GM21528 (cell line): ENCODE results near the gene RPL27A.

ENCODE experiments used
- ATAC-seq: cut with Tn5 transposase; IDR thresholded peaks from one replicate; pipeline ENCODE4 v1.9.1; 2021; ENCODE audit warnings: mild to moderate bottlenecking, moderate library complexity; ENCODE audit not compliant: unreplicated experiment, low FRiP score

Gene RPL27A

DNA sequence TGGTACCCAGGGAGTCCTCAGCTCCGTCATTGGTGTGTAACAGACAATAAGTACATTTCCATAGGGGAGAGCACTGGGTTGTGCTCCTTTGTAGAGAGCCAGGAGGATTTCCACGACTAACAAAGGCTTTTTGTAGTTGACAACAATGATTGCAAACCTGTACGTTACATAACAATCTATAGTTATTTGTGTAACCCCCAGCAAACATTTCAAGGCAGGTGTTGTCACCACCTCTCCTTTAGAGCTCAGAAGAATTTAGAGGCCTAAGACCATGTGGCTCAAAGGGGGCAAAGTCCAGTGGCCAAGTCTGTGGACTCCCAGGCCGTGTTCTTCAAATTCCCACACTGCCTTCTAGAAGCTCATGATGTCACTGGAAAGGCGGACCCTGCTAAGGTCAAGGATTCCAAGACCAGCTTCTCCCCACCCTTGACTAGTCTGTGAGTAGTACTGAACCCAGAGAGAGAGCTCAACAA, 15.8 kb downstream of the RPL27A start:
- ATAC-seq = no peak

DNA sequence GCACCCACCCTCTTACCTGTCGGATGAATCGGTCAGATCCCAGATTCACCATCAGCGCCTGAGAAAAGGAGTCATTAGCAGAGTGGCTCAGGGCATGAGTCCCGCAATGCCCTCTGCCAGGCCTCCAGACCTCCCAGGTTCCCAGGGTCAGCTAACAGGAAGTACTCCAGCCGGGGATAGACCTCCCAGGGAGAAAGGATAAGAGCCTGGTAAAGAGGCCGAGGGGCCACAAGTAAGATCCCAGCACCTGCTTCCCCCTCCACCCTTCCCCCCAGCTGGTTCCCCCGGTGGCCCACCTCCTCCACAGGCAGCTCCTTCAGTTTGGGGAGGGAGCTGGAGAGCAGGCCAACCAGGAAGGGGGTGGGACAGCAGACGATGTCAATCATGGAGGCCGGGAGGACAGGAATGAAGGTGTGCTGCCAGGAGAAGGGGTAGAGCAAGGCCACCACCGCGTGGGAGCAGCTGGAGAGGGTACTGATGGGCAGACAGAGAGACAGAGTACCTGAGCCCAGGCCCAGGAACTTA, 16.4 kb downstream of the RPL27A start:
- no peak for ATAC-seq

DNA sequence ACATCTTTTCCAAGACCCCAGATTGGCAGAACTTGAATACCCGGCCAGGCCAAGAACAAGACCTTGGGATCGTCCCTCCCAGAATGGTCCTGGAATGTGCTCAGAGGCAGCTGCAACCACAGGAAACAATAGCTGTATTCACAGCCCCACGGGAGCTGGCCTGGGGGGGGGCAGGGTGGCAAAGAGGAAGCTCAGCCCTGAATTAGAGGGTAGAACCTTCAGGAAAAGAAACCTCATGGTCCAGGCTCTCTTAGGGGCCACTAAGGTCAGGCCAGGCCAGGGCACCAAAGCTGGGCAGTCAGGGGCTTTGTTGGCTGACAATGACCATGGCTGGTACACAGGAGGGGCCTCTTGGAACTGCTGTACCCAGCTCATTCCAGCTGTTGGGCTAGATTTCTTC, 17.3 kb downstream of the RPL27A start:
- no peak for ATAC-seq

DNA sequence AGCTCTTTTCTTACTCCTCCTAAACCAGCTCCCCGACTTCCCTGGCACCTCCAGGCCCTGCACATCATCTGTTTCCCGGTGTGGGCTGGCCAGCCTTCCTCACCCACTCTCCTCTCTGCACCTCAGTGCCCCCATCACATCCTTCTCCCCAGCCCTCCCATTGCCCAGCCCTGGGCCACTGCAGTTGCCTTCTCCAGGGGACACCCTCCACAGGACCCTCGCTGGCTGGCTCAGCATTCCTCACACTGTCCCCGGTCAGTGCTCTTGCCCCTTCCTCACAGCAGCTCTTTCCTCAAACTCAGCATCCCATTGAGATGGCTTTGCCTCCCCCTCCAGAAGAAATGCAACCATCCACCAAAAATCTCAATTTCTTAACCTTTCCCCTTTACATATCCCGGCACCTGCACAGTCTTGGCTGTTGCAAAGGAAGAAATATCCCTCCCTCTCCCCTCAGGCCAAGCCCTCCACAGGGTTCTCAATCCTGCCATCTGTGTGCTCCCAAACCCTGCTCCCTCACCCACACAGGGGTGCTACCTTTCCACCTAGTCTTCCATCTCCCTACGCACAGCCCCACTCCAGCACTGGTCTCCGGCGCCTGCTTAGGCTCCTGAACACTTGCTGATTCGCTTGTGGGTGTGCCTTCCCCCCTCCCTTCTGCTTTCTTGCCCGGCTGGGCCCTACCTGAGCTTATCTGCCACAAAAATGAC, 19.5 kb downstream of the RPL27A start:
- ATAC-seq = no peak

- ATAC-seq = no peak
These were observed 20.0 kb downstream of the RPL27A start for GRCh38 chr11:8702598-8702915.

DNA sequence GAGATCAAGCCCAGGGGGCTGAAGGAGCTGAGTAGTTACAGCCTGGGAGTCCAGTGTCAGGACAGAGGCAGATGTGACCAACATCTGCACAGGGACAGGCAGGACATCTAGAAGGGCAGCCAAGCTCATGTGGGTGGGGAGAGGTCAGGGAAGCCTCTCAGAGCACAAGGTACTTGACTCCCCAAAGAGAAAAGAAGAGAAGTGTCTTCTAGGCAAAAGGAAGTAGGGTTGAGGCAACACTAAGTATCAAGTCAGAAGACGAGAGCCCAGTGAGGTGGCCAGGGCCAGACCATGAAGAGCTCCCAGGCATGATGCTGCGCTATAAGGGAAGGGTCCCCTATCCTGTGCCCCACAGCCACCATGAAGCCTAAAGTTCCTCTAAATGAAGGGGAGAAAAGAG, 21.5 kb downstream of the RPL27A start:
- no peak for ATAC-seq

- ATAC-seq = no peak
These were observed 22.6 kb downstream of the RPL27A start for GRCh38 chr11:8705146-8705545.

DNA sequence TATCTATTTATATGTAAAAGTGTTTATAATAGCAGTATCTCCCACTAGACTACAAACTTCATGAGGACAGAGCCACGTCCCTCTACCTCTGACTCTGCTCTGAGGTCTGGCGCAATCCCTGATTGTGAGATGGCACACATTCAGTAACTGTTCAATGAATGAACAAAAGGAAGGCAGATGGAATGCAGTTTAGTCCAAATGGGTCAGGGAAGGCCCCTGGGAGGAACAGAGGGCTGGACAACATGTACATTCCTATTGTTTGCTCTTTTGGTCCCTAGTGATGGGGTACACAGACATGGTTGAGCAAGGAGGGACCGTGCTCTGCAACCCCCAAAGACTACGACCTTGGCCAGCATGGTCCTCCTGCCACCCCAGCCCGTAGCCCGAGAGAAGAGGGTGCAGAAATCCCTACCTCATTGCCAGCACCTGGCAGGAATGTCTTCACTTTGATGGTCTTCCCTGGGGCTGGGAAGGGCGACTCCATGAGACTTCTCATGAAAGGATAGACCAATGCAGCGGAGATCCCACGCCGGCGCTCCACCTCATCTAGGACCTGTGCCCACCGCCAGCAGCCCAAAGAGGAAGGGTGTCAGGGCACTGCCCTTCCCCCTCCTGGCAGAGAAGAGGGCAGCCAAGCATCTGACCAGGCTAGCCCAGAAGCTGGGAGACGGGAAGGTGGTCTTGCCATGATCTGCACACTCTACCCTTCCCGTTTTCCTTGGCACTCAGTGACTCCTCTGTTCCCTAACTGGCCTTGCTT, 24.3 kb downstream of the RPL27A start:
- no peak for ATAC-seq

- no peak for ATAC-seq
These were observed 25.1 kb downstream of the RPL27A start for GRCh38 chr11:8707541-8708191.

DNA sequence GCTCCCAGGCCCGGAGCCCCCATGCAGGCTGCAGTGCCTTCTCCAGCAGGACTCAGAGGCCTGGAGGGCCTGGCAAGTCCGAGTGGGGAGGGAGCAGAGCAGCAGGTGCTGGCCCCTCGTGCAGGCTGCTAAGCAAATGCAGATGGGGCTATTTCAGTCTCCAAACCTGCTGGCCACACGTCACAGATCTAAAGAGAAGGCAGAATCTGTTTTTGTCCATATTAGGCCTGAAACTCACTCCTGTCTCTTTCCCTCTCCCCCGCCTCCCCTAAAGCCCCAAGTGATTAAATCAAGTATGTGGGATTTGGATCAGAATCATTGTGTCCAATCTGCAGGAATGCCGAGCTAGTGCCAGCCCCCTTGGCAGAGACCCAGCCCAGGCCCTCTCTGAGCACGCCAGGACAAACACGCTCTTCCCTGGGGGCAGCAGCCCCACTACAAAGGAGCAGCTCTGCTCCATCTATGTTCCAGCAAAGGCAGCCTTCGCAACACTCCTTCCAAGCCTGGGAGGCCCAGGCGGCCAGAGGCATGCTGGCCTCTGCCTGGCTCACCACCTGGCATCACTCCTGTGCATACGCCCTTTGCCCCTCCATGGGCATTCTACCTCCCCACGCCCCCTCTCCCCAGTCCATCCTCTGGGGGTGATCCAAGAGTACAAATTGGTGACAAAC, 26.5 kb downstream of the RPL27A start:
- ATAC-seq = no peak

GRCh38 chr11:8709777-8710176, 27.2 kb downstream of the RPL27A start:
- ATAC-seq = no peak

GRCh38 chr11:8711895-8712442, 29.4 kb downstream of the RPL27A start:
- ATAC-seq = no peak

GRCh38 chr11:8712506-8712905, 29.9 kb downstream of the RPL27A start:
- no peak for ATAC-seq

GRCh38 chr11:8713760-8714454, 31.3 kb downstream of the RPL27A start:
- no peak for ATAC-seq

GRCh38 chr11:8714622-8715225, 32.1 kb downstream of the RPL27A start:
- ATAC-seq = no peak

- no peak for ATAC-seq
These were observed 32.9 kb downstream of the RPL27A start for GRCh38 chr11:8715501-8715900.

DNA sequence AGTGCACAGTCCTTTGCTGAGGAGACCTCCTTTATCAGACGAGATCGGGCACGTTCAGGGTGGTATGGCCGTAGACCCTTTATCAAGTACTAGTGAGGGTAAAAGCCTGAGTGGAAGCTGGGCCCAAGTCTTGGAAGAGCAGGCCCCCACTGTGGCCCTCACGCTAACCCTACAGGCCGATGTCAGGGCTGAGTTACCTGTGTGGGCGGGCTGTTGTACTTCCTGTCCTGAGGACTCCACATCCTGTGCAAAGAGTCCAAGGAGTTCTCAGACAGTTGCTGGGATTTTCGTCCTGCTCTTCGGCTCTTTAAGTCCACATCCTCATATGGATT, 34.9 kb downstream of the RPL27A start:
- ATAC-seq = no peak

DNA sequence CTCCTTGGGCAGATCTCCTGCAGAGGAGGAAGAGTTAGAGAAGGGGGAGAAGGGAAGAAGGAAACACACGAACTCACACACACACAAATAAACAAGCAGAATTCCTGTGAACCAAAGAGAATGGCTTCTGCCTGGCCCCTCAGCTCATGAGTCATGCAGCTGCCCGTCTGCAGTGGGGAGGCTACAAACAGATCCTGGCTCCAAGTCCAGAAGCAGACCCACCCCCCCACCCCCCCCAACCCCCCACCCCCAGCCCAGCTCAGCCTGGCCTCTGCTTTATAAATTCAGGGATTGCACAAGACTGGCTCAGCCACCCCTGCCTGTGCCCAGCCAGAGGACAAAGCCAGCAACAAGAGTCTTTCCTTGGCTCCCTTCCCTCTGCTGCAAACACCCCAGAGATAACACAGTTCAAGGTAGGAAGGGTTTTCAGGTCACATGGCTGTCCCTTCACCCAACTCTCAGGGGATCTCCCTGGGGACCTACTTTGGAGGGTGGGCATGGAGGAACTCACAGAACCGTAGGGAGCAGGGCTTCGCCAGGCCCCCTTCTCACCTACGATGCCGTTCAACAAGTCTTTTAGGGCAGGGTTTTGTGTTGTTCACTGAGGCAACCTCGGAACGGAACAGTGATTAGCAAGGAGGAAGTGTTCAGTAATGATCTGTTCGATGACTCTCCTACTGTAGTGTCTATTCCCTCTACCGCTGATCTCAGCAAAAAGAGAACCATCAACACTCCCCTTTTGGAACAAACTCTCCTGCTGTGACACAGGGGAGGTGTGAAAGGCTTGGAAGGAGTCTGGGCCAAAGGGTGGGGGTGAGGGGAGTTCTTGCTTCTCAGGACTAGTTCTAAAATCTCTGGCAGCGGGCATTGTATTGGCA, 35.5 kb downstream of the RPL27A start:
- no peak for ATAC-seq

DNA sequence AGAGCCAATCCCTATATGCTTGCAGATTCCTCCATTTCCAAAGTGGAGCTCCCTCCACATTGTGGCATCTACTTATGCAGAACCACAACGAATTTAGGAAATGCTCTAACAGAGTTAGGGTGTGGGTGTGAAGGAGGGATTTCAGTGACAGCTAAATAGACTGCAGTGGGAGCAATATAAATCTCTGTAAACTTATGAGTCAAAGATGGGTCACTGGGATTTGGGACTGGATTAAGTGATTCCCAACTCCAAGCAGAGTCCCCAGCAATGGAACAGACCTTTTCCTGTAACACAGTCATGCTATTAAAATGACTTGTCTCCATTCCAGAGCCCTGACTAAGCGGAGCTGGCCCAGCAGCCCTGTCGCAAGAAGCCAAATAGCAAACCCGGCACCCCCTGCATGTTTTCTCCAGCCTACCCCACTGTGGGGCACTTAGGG, 36.6 kb downstream of the RPL27A start:
- ATAC-seq = no peak
